Measurements from ENCODE around the gene PTGFR. TPM values are rescaled to one million over a fixed set of nuclear protein-coding genes. Genes with fewer than 3 reads are reported as not detected.

The PTGFR gene
- total and polyA plus RNA-seq, 2 of the 13 experiments (the other 11 are each of a cell fraction or from before 2014, with no cell fraction given), result not detected

DNA sequence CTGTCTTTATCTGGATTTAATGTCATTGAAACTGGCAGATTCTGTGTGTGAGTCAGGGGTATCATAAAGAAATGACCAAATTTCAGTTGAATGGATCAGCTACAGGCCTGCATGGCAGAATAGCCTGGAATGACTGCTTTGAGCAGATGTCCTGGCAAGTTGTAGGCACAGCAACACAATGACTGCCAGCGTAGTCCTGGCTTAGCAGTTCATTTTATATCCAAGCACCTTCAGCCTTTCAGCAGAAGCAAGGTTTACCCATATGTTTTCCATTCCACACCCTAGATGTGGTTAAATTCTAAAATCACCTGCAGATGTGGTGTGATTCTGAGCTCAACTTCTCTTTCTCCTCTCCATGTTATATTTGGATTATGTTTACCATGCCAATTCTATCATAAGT is 22.3 kb upstream of the PTGFR start (continued):
- TF ChIP-seq, protein P1, sequence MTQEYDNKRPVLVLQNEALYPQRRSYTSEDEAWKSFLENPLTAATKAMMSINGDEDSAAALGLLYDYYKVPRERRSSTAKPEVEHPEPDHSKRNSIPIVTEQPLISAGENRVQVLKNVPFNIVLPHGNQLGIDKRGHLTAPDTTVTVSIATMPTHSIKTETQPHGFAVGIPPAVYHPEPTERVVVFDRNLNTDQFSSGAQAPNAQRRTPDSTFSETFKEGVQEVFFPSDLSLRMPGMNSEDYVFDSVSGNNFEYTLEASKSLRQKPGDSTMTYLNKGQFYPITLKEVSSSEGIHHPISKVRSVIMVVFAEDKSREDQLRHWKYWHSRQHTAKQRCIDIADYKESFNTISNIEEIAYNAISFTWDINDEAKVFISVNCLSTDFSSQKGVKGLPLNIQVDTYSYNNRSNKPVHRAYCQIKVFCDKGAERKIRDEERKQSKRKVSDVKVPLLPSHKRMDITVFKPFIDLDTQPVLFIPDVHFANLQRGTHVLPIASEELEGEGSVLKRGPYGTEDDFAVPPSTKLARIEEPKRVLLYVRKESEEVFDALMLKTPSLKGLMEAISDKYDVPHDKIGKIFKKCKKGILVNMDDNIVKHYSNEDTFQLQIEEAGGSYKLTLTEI (CRISPR knock-in tag; conservative IDR thresholded peaks at IDR 0.05), result no peak
- TF ChIP-seq HDAC2 (CRISPR knock-in tag; IDR thresholded peaks at IDR 0.05) (no peak), ONECUT2 (CRISPR knock-in tag; IDR thresholded peaks at IDR 0.05) (no peak), FOXK2 (IDR thresholded peaks at IDR 0.05) (no peak), GZF1 (CRISPR knock-in tag; IDR thresholded peaks at IDR 0.05) (no peak), EP300 (IDR thresholded peaks at IDR 0.05; ENCODE audit: low read depth in 2 of 2, low read length in 2 of 2) (no peak), EP300 (CRISPR knock-in tag; IDR thresholded peaks at IDR 0.05; ENCODE audit: borderline replicate concordance) (no peak)

DNA sequence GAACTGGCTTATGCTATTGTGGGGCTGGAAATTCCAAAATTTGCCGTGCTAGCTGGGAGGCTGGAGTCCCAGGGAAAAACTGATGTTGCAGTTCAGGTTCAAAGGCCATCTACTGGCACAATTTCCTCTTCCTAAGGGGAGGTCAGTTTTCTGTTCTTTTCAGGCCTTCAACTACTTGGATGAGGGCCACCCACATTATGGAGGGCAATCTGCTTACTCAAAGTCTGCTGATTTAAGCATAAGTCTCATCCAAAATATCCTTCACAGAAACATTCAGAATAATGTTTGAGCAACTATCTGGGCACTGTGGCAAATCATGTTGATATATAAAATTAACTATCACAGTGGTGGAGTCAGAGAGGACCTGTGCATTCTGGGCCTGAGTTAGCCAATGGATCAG is 21.2 kb upstream of the PTGFR start:
- CTCF ChIA-PET (ENCODE audit: low intra/inter-chr PET ratio, low total read pairs), result no interaction called here
- TF ChIP-seq WIZ (CRISPR knock-in tag; IDR thresholded peaks at IDR 0.05), result no peak
- no peak for TF ChIP-seq ZKSCAN1 (IDR thresholded peaks at IDR 0.05; ENCODE audit: low read length)
- TF ChIP-seq, protein P2, sequence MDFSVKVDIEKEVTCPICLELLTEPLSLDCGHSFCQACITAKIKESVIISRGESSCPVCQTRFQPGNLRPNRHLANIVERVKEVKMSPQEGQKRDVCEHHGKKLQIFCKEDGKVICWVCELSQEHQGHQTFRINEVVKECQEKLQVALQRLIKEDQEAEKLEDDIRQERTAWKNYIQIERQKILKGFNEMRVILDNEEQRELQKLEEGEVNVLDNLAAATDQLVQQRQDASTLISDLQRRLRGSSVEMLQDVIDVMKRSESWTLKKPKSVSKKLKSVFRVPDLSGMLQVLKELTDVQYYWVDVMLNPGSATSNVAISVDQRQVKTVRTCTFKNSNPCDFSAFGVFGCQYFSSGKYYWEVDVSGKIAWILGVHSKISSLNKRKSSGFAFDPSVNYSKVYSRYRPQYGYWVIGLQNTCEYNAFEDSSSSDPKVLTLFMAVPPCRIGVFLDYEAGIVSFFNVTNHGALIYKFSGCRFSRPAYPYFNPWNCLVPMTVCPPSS (IDR thresholded peaks at IDR 0.05), result no peak
- TF ChIP-seq ZNF616 (CRISPR knock-in tag; IDR thresholded peaks at IDR 0.05; ENCODE audit: low read depth), result no peak
- no peak for TF ChIP-seq ZNF337 (CRISPR knock-in tag; IDR thresholded peaks at IDR 0.05; ENCODE audit: borderline replicate concordance, low read depth)
- TF ChIP-seq ZNF143 (CRISPR knock-in tag; IDR thresholded peaks at IDR 0.05), result no peak
- TF ChIP-seq, protein P3, sequence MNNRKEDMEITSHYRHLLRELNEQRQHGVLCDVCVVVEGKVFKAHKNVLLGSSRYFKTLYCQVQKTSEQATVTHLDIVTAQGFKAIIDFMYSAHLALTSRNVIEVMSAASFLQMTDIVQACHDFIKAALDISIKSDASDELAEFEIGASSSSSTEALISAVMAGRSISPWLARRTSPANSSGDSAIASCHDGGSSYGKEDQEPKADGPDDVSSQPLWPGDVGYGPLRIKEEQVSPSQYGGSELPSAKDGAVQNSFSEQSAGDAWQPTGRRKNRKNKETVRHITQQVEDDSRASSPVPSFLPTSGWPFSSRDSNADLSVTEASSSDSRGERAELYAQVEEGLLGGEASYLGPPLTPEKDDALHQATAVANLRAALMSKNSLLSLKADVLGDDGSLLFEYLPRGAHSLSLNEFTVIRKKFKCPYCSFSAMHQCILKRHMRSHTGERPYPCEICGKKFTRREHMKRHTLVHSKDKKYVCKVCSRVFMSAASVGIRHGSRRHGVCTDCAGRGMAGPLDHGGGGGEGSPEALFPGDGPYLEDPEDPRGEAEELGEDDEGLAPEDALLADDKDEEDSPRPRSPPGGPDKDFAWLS (CRISPR knock-in tag; IDR thresholded peaks at IDR 0.05; ENCODE audit: borderline replicate concordance), result no peak
- no peak for TF ChIP-seq ZNF572 (CRISPR knock-in tag; IDR thresholded peaks at IDR 0.05)
- TF ChIP-seq HMG20A (CRISPR knock-in tag; IDR thresholded peaks at IDR 0.05; ENCODE audit: borderline replicate concordance), result no peak
- no peak for TF ChIP-seq NBN (conservative IDR thresholded peaks at IDR 0.05)
- TF ChIP-seq, protein P4, sequence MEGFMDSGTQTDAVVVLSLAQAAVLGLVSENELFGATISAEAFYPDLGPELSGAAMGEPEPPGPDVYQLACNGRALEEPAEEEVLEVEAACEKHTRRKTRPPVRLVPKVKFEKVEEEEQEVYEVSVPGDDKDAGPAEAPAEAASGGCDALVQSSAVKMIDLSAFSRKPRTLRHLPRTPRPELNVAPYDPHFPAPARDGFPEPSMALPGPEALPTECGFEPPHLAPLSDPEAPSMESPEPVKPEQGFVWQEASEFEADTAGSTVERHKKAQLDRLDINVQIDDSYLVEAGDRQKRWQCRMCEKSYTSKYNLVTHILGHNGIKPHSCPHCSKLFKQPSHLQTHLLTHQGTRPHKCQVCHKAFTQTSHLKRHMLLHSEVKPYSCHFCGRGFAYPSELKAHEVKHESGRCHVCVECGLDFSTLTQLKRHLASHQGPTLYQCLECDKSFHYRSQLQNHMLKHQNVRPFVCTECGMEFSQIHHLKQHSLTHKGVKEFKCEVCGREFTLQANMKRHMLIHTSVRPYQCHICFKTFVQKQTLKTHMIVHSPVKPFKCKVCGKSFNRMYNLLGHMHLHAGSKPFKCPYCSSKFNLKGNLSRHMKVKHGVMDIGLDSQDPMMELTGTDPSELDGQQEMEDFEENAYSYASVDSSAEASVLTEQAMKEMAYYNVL (CRISPR knock-in tag; IDR thresholded peaks at IDR 0.05; ENCODE audit: borderline replicate concordance), result no peak
- no peak for TF ChIP-seq ZNF737 (CRISPR knock-in tag; IDR thresholded peaks at IDR 0.05; ENCODE audit: borderline replicate concordance)
- no peak for TF ChIP-seq AHR (CRISPR knock-in tag; IDR thresholded peaks at IDR 0.05)

More for the DNA sequence above, 21.2 kb upstream of the PTGFR start:
- Histone ChIP-seq H4K20me1 (ENCODE audit: insufficient read depth, low read length) (no peaks in the 10 kb centered on the region), H3K4me3 (replicated peaks in 1 of 3; ENCODE audit: insufficient read depth in 1 of 3, low read depth in 2 of 3, low read length in 3 of 3) (no peak overlapping the region), H3K79me2 (ENCODE audit: insufficient read depth, low read length) (no peaks in the 10 kb centered on the region), H2AFZ (ENCODE audit: low read length) (no peak overlapping the region), H3K27ac (ENCODE audit: extremely low read length, insufficient read depth, low read length) (no peak overlapping the region), H3K27me3 (ENCODE audit: control insufficient read depth in 1 of 2, insufficient read depth in 2 of 2, low read length in 2 of 2) (no peaks in the 10 kb centered on the region), H3K4me1 (ENCODE audit: insufficient read depth, low read length) (no peaks in the 10 kb centered on the region), H3K36me3 (replicated peaks in 1 of 2; ENCODE audit: control insufficient read depth in 1 of 2, insufficient read depth in 2 of 2, low read length in 2 of 2) (no peaks in the 10 kb centered on the region), H3K9ac (ENCODE audit: insufficient read depth, low read depth, low read length) (no peak overlapping the region), H3K9me3 (ENCODE audit: low read length) (no peaks in the 10 kb centered on the region), H3K4me2 (ENCODE audit: low read depth, low read length) (no peak overlapping the region)
- POLR2A ChIA-PET, result no interaction called here
- FAIRE-seq, result no peak
- DNase-seq (ENCODE audit: low spot score), result no peak
- ATAC-seq, result no peak
- BruUV-seq (replicated peaks), result no TSS peak
- 13% methylated on average over 1 of the region's 1 CpG for whole genome bisulfite sequencing (ENCODE audit: low lambda C conversion rate)
- in situ Hi-C loops (cut with HindIII; ENCODE audit: extremely low pct_ligation_motif_present, low pct_unique_long_range_greater_than_20kb) (no loop called here), intact Hi-C loops (cut with micrococcal nuclease; ENCODE audit: unreplicated experiment) (no loop called here)

Measured in HepG2 (cell line).